ENCODE results near the gene PLD6.
"Not testable (repeated sequence)": the region's sequence is repeated elsewhere in the genome, so short reads cannot be mapped to it uniquely, and the experiment has no call there.

Gene PLD6, protein sequence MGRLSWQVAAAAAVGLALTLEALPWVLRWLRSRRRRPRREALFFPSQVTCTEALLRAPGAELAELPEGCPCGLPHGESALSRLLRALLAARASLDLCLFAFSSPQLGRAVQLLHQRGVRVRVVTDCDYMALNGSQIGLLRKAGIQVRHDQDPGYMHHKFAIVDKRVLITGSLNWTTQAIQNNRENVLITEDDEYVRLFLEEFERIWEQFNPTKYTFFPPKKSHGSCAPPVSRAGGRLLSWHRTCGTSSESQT

DNA sequence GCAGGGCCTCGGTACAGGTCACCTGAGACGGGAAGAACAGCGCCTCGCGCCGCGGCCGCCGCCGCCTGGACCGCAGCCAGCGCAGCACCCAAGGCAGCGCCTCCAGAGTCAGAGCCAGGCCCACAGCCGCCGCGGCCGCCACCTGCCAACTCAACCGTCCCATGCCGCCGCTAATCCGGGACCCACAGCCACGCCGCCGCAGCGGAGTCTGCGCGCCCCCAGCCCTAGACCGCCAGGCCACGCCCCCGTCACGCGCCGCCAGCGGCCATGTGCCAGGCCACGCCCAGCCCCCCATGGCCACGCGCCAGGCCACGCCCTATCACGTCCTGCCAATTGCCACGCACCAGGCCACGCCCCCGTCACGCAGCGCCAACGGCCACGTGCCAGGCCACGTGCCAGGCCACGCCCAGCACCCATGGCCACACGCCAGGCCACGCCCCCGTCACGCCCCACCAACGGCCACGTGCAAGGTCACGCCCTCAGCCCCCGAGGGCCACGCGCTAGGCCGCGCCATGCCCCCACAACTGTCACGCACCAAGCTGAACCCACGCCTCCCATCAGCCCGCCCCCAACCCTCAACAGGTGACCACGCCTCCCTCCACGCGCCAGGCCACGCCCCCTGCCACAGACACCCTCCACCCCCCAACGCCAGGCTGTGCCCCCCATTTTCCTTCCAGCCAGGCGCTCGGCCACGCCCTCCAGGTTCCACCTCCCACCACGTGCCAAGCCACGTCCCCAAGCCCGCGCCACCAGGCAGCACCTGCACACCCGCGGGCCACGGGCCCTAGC lies at the start of gene PLD6:
Gene PLD6, minus strand, starts transcription at position 210 of the 789 bp plus-strand sequence. Its CDS starts 47 bp downstream, at position 163.
- peak; percentile 37 to 62 for DNase-seq

DNA sequence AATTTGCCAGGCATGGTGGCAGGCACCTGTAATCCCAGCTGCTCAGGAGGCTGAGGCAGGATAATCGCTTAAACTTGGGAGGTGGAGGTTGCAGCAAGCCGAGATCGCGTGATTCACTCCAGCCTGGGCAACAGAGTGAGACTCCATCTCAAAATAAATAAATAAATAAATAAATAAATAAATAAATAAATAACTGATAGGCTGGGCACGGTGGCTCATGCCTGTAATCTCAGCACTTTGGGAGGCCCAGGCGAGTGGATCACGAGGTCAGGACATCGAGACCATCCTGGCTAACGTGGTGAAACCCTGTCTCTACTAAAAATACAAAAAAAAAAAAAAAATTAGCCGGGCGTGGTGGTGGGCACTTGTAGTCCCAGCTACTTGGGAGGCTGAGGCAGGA lies 49.6 kb upstream of the PLD6 start:
- DNase-seq = not testable (repeated sequence)

DNA sequence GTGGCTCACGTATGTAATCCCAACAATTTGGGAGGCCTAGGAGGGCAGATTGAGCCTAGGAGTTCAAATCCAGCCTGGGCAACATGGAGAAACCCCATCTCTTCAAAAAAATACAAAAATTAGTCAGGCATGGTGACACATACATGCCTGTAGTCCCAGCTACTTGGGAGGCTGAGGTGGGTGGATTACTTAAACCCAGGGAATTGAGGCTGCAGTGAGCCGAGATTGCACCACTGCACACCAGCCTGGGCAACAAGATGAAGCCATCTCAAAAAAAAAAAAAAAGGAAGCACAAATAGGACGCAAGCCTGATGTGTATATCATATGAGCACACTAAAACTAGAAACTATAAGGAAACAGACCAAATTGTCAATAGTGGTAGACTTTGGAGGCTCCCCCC lies 47.9 kb upstream of the PLD6 start:
- DNase-seq = no peak

DNA sequence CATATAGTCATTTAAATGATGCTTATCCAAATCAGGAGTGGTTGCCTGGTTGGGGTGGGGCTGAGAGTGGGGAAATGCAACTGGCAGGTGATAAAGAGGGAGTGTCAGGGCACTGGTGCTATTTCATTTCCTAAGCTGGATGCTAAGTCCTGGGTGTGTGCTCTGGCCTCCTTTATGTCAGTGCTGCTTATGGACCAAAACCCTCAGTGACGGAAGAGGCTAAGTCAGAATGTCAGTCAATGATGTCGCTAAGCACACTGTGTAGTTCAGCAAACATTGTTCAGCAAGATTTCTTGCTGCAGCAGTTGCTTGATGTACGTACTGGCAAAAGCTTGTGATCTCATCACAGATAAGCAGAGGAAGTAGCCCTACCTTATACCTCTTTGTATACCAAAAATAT lies 47.3 kb upstream of the PLD6 start:
- DNase-seq = no peak

DNA sequence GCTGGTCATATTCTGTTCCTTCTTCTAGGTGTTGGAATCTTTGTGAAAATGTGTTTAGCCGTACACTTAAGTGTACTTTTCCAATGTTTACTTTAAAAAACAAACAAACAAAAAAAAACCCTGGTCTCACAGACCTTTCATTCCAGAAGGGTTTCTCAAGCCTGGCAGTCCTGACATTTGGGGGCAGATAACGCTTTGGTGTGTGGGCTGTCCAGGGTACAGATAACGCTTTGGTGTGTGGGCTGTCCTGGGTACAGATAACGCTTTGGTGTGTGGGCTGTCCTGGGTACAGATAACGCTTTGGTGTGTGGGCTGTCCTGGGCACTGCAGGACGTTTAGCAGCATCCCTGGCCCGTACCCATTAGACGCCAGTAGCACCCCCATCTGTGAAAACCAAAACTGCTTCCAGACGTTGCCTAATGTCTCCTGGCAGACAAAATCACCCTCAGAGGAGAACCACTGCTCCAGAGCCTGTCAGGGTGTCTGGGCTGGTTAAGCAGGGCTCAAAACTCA lies 46.1 kb upstream of the PLD6 start:
- no peak for DNase-seq

DNA sequence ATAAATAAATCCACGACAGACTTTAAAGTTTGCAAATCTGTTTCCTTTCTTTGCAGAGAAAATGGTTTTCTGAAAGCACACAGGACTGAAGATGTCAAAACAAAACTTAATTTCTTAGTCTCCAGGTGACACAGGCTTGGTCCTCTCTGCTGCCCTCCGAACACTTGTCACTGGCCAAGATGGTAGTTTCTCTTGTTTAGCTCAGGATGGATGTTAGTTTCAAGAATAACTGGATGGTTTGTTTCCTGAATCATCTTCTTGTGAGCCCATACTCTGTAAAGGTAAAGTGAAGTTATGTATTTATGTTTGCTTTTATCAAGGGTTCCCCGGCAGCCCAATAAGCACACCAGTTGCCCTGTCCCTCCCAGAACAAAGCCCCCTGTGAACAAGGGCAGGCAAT lies 40.7 kb upstream of the PLD6 start:
- no peak for DNase-seq

DNA sequence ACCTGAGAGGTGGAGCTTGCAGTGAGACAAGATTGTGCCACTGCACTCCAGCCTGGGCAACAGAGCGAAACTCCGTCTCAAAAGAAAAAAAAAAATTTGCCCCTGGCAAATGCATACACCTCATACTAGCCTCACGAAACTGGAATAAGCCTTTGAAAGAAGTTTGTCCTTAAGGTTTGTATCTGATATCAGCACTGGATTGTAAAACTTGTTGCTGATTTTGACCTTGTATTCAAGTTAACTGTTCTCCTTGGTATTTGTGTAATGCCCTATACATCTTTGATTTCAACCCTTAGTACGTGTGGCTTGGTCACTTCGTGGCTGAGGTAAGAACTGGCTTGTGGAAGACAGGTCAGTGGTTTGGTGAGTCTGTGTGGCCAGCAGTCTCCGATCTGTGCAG lies 37.0 kb upstream of the PLD6 start:
- DNase-seq = no peak

DNA sequence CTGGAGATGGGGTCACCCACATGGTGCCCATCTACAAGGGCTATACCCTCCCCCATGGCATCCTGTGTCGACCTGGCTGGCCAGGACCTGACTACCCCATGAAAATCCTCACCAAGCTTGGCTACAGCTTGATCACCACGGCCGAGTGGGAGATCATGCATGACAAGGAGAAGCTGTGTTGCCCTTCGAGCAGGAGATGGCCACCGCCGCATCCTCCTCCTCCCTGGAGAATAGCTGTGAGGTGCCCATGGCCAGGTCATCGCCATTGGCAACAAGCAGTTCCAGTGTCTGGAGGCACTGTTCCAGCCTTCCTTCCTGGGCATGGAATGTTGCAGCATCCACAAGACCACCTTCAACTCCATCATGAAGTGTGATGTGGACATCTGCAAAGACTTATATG lies 36.1 kb upstream of the PLD6 start:
- DNase-seq = no peak

DNA sequence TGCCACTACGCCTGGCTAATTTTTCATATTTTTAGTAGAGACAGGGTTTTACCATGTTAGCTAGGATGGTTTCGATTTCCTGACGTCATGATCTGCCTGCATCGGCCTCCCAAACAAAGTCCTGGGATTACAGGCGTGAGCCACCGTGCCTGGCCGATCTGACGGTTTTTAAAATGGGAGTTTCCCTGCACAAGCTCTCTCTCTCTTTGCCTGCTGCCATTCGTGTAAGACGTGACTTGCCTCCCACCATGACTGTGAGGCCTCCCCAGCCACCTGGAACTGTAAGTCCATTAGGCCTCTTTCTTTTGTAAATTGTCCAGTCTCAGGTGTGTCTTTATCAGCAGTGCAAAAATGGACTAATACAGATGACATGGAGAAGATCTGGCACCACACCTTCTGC lies 35.5 kb upstream of the PLD6 start:
- DNase-seq = no peak

DNA sequence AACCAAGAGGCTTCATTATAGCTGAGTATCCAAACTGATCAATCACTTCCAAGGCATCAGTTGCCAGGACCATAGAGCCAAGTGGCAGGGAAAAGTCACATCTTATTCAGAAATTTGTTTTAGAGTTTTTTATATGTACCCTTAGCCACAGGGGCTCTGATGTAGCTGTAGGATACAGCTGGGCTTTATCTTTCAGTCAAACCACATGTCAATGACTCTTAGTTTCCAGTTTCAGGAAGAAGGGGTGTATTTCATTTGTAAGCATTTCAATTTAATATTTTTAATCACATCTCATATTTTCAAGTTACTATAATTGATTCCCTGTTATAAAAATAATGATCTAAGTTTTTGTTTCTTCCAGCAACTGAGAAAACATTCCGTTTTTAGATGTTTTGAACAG lies 33.7 kb upstream of the PLD6 start:
- DNase-seq = no peak

DNA sequence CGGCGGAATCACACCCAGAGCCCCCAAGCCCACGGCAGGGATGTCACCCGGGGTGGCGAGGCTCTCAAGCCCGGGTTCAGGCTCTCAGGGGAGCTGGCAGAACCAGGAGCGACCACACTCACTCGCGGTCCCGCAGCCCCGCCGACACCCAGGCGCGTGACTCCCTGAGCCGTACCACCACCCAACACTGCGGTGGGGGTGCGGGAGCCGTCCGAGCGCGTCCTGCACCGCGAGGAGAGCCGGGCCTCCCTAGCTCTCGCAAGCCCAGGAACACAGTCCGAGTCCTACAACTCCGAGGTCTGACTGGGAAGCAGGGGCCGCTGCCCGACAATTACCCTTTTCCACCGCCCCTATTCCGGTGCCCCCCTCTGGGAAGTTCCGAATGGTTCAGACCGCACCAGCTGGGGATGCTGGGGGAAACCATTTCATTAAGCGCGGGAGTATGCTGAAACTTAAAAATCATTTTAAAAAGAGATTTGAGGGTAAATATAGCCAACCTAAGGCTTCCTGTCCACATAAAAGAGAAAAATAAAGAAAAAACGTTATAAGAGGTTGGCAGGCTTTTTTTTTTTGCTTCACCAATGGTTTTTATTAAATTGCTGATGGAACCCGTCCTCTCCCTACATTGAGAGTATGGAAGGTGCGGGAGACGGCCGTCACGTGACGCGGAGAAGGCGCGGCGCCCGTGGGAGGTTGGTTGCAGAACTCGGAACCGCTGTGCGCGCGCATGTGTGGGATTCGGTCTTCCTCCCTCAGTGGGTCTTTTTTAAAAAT lies 31.1 kb upstream of the PLD6 start, which contains the start of gene FLCN:
Gene FLCN, minus strand, starts transcription at position 143 of the 774 bp plus-strand sequence. CDS start 9,031 bp downstream, outside the sequence.
- DNase-seq = peak; percentile 90 to 97

DNA sequence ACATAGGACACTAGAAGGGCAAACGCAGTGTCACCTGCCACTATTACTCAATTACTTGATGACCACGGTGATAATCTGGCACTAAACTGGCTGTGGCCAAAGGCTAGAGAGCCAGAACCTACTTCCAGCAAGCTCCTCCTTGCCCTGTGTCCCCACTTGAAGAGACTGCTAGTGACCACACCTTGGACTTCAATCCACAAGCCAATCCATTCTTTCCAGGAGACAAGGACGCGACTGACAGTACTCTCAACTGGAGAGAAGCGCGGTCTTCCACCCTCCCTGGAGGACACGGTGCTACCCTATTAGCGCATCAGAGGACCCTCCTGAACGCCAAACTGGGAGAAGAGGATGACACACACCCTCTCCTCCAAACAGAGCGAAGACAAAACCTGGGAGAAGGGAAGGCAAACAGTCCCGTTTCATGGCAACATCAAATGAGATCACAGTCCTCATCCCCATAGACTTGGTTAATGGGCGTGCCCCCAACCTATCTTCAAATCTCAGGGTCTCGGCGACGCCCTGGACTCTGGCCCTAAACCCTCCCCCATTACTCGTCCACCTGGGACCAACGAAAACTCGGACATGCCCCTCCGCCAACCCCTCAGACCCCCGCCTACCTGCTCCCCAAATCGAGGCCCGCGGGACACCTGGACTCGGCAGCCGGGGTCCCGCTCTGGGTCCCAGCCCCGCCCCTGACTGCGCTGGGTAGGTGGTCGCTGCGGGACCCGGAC lies 30.3 kb upstream of the PLD6 start:
- DNase-seq = peak in 1 of 2 experiments; percentile 55

DNA sequence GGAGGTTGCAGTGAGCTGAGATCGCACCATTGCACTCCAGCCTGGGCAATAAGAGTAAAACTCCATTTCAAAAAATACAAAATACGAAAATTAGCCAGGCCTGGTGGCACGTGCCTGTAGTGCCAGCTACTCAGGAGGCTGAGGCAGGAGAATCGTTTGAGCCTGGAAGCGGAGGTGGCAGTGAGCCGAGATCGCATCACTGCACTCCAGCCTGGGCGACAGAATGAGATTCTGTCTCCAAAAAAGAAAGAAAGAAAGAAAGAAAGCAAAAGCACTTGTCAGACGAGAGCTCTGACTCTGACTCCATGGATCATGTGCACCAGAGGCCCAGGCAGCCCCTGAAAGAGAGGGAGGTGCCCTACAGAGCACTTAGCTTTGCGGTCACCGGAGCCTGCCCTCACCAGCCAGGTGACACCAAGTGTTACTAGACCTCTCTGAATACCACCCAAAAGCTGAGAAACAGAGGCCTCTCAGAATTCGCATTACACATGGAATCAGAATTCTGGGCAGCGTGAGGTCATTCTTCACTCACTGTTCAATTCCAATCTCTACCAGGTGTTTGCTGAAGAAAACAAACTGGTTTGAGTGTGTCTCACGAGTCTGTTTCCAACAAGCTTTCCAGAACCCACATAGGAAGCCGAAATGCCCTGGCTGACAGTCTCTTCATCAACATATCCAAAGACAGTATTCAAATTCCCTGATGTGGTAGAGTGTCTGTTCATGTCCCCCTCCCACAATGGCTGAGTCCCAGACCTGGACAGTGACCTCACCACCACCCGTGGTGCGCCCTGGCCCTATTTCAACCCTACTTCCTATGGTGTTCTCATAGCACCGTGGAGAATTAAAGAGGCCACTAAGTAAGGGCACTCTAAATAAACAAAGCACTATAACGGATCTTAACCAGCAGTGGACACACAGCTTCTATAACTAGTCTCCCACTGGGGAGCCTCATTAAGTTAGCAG lies 29.4 kb upstream of the PLD6 start:
- DNase-seq = no peak

DNA sequence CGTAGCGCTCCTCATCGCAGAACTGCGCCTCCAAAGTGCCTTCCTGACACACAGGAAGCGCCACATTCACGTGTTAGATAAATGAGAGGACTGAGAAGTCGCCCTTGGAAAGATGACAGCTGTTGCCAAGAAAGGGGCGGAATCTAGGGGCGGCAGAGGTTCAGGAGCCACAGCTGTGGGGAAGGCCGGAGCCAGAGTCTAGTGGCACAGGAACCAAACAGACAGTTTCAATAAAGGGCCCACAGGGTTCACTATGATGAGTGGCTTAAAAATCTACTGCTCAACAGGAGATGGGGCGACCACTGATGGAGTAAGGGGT lies 26.1 kb upstream of the PLD6 start:
- DNase-seq = no peak

DNA sequence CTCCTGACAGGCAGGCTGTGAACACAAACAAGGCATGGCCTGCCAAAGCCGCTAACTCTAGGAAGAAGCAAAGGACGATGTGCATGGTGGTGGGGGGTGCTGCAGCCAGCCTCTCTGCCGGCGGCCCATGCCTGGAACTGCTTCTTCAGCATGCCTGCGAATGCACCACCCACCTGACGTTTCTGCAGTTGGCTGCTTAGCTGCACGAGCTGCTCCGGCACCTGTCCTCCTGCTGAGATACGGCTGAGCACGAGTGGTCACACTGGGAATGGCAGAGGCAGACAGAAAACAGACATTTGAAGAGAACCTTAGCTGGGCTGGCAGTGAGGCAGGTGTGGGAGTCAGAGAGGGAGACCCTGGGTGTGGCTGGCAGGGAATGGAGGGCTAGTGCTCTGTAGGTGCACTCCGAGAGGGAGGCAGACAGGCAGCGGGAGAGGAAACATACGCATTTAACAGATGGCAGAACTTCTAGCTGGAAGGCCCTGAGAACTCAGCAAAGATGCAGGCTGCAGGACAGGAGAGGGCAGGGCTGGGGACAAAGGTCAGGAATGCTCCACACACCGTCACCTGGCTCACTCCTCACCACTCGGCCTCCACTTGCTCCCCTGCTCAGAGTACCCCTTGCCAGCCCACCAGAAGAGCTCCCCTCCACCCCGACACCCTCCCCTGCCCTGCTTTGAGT lies 25.6 kb upstream of the PLD6 start:
- no peak for DNase-seq

DNA sequence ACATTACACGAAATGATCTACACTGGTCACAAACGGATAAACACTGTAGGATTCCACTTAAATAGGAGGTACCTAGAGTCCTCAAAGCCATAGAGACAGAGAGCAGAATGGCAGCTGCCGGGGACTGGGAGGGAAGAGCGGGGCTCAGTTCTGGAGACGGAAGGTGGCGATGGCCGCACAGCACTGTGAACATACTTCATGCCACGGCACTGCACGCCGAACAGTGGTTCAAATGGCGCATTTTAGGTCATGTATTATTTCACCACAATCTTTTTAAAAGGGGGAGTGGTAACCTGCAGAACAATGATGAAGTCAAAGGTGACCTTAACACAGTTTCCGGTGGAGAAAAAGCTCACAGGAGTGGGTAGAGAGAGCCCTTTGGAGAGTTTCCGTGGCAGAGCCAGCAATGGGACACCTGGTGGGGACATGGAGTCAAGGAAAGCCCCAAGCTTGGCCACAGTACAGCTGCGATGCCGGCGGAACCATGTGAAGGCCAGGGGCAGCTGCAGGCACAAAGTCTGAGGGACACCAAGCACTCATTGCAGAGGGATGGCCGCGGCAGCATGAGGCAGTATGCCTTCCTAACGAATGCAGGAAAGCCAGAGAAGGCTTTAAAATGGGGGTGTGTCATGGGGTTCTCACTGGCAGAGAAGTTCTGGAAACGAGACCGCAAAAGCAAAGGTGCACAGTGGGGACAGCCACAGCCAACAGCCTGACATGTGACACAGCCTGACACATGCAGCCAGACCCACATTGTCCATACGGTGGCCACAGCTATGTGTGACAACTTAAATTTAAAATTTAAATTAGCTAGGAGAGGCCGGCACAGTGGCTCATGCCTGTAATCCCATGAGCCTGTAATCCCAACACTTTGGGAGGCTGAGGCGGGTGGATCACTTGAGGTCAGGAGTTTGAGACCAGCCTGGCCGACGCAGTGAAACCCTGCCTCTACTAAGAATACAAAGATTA lies 23.6 kb upstream of the PLD6 start:
- DNase-seq = no peak

DNA sequence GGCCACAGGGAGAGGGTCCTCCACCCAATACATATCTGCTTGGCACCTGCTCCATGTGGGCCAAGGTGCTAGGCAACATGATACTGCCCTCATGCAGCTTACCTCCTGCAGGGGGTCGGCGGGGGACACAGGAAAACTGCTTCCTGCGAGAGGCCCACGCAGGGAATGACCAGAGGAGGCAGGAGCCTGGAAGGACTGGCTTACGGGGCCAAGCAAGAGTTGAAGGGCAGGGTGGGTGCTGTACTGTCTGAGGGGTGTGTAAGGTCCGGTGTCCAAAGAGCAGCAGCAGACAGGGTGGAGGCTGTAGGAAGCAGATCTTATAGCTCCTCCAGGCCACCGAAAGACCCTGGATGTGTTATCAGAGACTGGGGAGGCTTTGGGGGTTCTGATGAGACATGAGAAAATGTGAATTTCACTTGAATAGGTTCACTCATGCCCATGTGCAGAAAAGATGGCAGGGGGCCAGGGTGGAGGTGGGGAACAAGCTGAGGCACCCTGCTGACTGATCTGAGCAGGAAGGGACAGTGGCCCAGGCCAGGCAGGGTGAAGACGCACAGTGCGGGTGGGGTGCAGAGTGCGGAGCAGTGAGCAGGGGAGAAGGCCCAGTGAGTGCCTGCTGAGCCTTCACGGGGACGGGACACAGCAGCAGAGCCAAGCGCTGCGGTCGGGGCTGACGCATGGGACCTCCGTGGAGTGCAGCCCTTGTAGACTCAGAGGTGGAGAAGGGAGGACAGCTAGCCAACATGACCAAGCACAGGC lies 22.6 kb upstream of the PLD6 start:
- no peak for DNase-seq

DNA sequence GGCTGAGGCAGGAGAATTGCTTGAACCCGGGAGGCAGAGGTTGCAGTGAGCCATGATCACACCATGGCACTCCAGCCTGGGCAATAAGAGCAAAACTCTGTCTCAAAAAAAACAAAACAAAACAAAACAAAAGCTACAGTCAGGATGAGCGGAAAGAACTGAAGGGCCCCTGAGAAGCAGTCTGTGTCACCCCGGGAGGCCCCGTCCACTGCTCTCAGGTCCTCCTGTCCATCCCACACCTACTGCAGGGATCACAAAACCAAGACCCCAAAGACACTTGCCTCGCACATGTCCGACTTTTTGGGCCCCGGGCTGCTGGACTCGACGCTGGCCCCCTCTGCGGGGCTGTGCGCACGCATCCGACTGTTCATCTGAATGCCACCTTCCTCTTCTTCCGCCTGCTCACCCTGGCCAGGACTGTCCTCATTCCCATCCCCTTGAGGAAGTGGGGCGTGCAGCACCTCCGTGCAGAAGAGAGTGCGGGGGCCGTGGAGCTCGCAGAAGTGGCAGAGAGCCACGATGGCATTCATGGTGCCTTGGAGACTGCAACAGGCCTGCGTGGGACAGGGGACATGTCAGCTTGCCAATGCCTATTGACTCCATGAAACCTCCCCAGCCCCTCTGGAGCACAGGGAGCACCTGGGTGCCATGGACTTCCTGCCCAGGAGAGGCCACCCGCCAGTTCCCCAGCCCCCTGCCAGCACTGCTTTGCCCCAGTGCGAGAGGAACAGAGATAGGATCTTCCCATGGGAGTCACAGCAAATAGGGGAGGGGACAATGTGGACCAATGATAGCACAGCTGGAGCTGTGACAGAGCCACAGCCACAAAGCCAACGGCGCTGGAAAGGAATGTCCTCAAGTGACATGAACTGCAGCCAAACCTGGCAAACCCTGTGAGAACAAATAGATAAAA lies 21.7 kb upstream of the PLD6 start:
- no peak for DNase-seq

All from SW 1271 (cell line).